Keratinocyte (primary cell): Measurements from ENCODE around the gene BGN. TPM values are rescaled to one million over a fixed set of nuclear protein-coding genes. Genes with fewer than 3 reads are reported as not detected.

ENCODE experiments used
- DNase-seq: peaks from one replicate; pipeline ENCODE4 v3.0.0-alpha.2; 2011; ENCODE audit warnings: low read depth, missing footprints, low spot score
- FAIRE-seq: peaks from 2 replicates; lab custom pipeline; 2011; peaks lifted over from hg19 to GRCh38; lab: Jason Lieb, UNC
- H2AFZ ChIP-seq: 2 replicates; pipeline ENCODE4 v1.6.0; 2012; ENCODE audit warnings: low read length, control low read depth, inconsistent platforms; ENCODE audit not compliant: control insufficient read depth
- H3K27ac ChIP-seq: 2 replicates; pipeline ENCODE4 v1.5.1; 2011; ENCODE audit warnings: low read length; ENCODE audit not compliant: control insufficient read depth, insufficient read depth
- H3K27me3 ChIP-seq: 3 replicates; pipeline ENCODE4 v1.6.0; 2011; ENCODE audit warnings: low read length; ENCODE audit not compliant: control insufficient read depth, insufficient read depth; ENCODE audit errors: extremely low read depth
- H3K36me3 ChIP-seq, 2 experiments: 2 replicates in 1 of 2; 3 replicates in 1 of 2; pipeline ENCODE4 v1.5.1; 2011; ENCODE audit warnings: low read length in 2 of 2, mild to moderate bottlenecking in 1 of 2; ENCODE audit not compliant: control insufficient read depth in 2 of 2, insufficient read depth in 2 of 2; ENCODE audit errors: extremely low read depth in 1 of 2
- H3K4me1 ChIP-seq: 3 replicates; pipeline ENCODE4 v1.5.1; 2011; ENCODE audit warnings: low read length; ENCODE audit not compliant: control insufficient read depth, insufficient read depth; ENCODE audit errors: extremely low read depth
- H3K4me2 ChIP-seq: 3 replicates; pipeline ENCODE4 v1.6.0; 2011; ENCODE audit warnings: low read depth, low read length; ENCODE audit not compliant: control insufficient read depth, insufficient read depth; ENCODE audit errors: extremely low read depth
- H3K4me3 ChIP-seq, 3 experiments: fragments of 200-600 bp in 1 of 3; sonication (generic) in 1 of 3; 2 replicates in 2 of 3; 3 replicates in 1 of 3; pipeline ENCODE4 v1.5.1; 2011 to 2016; ENCODE audit warnings: low read length in 3 of 3, mild to moderate bottlenecking in 3 of 3, control low read depth in 2 of 3, inconsistent platforms in 1 of 3, low read depth in 1 of 3, mixed read lengths in 1 of 3, mixed run types in 1 of 3, moderate library complexity in 1 of 3; ENCODE audit not compliant: control insufficient read depth in 2 of 3, insufficient read depth in 2 of 3; ENCODE audit errors: extremely low read depth in 1 of 3
- H3K79me2 ChIP-seq: 2 replicates; pipeline ENCODE4 v1.6.0; 2012; ENCODE audit warnings: low read length; ENCODE audit not compliant: control insufficient read depth, insufficient read depth
- H3K9ac ChIP-seq: 3 replicates; pipeline ENCODE4 v1.6.0; 2011; ENCODE audit warnings: low read length; ENCODE audit not compliant: control insufficient read depth, insufficient read depth; ENCODE audit errors: extremely low read depth
- H3K9me1 ChIP-seq: 3 replicates; pipeline ENCODE4 v1.6.0; 2011; ENCODE audit warnings: low read length; ENCODE audit not compliant: control insufficient read depth, insufficient read depth; ENCODE audit errors: extremely low read depth
- H3K9me3 ChIP-seq: 2 replicates; pipeline ENCODE4 v1.5.1; 2012; ENCODE audit warnings: low read depth, low read length; ENCODE audit not compliant: control insufficient read depth
- H4K20me1 ChIP-seq: 3 replicates; pipeline ENCODE4 v1.6.0; 2011; ENCODE audit warnings: low read length; ENCODE audit not compliant: control insufficient read depth, insufficient read depth; ENCODE audit errors: extremely low read depth
- EZH2 ChIP-seq: IDR thresholded peaks from one replicate; pipeline ENCODE4 v1.6.1; 2012; ENCODE audit warnings: inconsistent platforms, mild to moderate bottlenecking, low read length, moderate library complexity
- dilution Hi-C: fragments of 300-500 bp; cut with MboI; formaldehyde crosslinking; loops from one replicate; pipeline ENCODE4 v1.7.0; 2020; ENCODE audit warnings: low sequenced_read_pairs; ENCODE audit not compliant: extremely low pct_ligation_motif_present
- polyA plus RNA-seq, 5 experiments: library from polyadenylated mRNA; depleted of rRNA in 3 of 5; stranded (reverse) in 3 of 5; stranded (forward) in 1 of 5; unstranded in 1 of 5; fragments of >200 nt; gene quantifications; 1 replicate in 1 of 5; 2 replicates in 3 of 5; 3 replicates in 1 of 5; pipeline versions ENCODE4 v1.2.1 to v1.2.3, GENCODE V29; 2011 to 2012; ENCODE audit warnings: missing spikeins in 2 of 5, low read depth in 1 of 5, low replicate concordance in 1 of 5
- TF ChIP-seq, protein P1 (sequence below), 3 experiments: IDR thresholded peaks in 1 of 3; conservative IDR thresholded peaks in 1 of 3; optimal IDR thresholded peaks in 1 of 3; 2 replicates in 2 of 3; 3 replicates in 1 of 3; pipeline versions ENCODE3 to v1.5.1; 2011; ENCODE audit warnings: low read length in 3 of 3, mild to moderate bottlenecking in 3 of 3, moderate library complexity in 2 of 3, control low read depth in 1 of 3, inconsistent platforms in 1 of 3; ENCODE audit not compliant: insufficient read depth in 2 of 3; ENCODE audit errors: extremely low read depth in 1 of 3

The BGN gene
- polyA plus RNA-seq, 1 donor (not counting 4 experiments of a cell fraction or from before 2014, with no cell fraction given), result 0.07 TPM

GRCh38 chrX:153537080-153537479 is 42.3 kb downstream of the BGN start:
- FAIRE-seq, result no peak

DNA sequence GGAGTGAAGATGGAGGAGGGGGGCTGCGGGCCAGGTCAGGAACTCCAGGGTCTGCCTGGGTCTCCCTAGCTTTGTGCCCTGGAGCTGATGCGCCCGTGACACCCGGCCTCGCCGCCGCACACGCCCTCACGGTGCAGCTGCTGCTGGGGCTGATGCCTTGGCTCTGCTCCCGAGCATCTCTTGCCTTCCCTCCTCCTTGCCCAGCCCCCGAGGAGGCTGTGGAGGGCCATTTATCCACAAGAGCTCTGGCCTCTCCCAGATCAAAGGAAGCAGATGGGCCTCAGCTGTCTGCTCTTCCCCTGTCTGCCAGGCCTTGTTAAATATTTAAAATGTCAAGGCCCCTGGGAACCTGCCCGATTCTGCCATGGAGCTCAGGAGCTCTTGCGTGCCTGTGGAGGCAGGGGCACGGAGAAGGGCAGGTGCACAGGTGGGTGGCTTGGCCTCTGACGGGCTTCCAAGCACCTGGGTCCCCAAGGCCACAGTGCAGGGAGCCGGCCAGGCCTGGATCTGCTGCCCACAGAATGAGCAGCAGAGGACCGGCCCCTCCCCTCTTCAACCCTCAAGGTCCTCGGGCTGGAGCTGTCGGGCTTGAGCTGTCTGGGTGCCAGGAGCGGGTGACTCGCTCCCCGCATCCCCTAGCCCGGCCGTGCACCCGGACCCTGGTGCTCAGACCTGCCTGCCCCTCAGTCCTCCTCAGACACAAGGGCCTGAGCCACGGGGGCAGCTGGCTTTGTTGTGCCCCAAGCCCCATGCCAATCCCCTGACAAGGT is 42.9 kb downstream of the BGN start:
- no peak for TF ChIP-seq EZH2
- TF ChIP-seq, protein P1, sequence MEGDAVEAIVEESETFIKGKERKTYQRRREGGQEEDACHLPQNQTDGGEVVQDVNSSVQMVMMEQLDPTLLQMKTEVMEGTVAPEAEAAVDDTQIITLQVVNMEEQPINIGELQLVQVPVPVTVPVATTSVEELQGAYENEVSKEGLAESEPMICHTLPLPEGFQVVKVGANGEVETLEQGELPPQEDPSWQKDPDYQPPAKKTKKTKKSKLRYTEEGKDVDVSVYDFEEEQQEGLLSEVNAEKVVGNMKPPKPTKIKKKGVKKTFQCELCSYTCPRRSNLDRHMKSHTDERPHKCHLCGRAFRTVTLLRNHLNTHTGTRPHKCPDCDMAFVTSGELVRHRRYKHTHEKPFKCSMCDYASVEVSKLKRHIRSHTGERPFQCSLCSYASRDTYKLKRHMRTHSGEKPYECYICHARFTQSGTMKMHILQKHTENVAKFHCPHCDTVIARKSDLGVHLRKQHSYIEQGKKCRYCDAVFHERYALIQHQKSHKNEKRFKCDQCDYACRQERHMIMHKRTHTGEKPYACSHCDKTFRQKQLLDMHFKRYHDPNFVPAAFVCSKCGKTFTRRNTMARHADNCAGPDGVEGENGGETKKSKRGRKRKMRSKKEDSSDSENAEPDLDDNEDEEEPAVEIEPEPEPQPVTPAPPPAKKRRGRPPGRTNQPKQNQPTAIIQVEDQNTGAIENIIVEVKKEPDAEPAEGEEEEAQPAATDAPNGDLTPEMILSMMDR (optimal IDR thresholded peaks at IDR 0.05 in 1 of 3, IDR thresholded peaks at IDR 0.05 in 1 of 3, conservative IDR thresholded peaks at IDR 0.05 in 1 of 3; ENCODE audit: extremely low read depth in 1 of 3, insufficient read depth in 2 of 3, low read length in 3 of 3), result no peak
- Histone ChIP-seq H2AFZ (no peak overlapping the region), H3K9me3 (peaks cover 3% of the 10 kb centered on the region), H3K4me3 (no peak overlapping the region), H3K4me1 (no peaks in the 10 kb centered on the region), H3K4me2 (no peak overlapping the region), H3K36me3 (no peaks in the 10 kb centered on the region), H3K27me3 (peaks cover 5% of the 10 kb centered on the region), H3K79me2 (no peaks in the 10 kb centered on the region), H3K27ac (no peak overlapping the region), H4K20me1 (no peaks in the 10 kb centered on the region), H3K9me1 (no peaks in the 10 kb centered on the region), H3K9ac (no peak overlapping the region)
- no peak for DNase-seq
- no peak for FAIRE-seq
- dilution Hi-C loops, result no loop called here

More at GRCh38 chrX:153537080-153537479, 42.3 kb downstream of the BGN start:
- Histone ChIP-seq H3K27me3 (peaks cover 5% of the 10 kb centered on the region), H3K9ac (no peak overlapping the region), H2AFZ (no peak overlapping the region), H3K9me1 (no peaks in the 10 kb centered on the region), H3K4me3 (no peak overlapping the region), H3K36me3 (no peaks in the 10 kb centered on the region), H3K27ac (no peak overlapping the region), H4K20me1 (no peaks in the 10 kb centered on the region), H3K9me3 (peaks cover 3% of the 10 kb centered on the region), H3K4me2 (no peak overlapping the region), H3K4me1 (no peaks in the 10 kb centered on the region), H3K79me2 (no peaks in the 10 kb centered on the region)
- no peak for TF ChIP-seq EZH2
- TF ChIP-seq, protein P1 (optimal IDR thresholded peaks at IDR 0.05 in 1 of 3, IDR thresholded peaks at IDR 0.05 in 1 of 3, conservative IDR thresholded peaks at IDR 0.05 in 1 of 3; ENCODE audit: extremely low read depth in 1 of 3, insufficient read depth in 2 of 3, low read length in 3 of 3), result no peak
- DNase-seq, result no peak
- dilution Hi-C loops, result no loop called here
